ENCODE results near the gene ARPC2.

The ARPC2 gene

DNA sequence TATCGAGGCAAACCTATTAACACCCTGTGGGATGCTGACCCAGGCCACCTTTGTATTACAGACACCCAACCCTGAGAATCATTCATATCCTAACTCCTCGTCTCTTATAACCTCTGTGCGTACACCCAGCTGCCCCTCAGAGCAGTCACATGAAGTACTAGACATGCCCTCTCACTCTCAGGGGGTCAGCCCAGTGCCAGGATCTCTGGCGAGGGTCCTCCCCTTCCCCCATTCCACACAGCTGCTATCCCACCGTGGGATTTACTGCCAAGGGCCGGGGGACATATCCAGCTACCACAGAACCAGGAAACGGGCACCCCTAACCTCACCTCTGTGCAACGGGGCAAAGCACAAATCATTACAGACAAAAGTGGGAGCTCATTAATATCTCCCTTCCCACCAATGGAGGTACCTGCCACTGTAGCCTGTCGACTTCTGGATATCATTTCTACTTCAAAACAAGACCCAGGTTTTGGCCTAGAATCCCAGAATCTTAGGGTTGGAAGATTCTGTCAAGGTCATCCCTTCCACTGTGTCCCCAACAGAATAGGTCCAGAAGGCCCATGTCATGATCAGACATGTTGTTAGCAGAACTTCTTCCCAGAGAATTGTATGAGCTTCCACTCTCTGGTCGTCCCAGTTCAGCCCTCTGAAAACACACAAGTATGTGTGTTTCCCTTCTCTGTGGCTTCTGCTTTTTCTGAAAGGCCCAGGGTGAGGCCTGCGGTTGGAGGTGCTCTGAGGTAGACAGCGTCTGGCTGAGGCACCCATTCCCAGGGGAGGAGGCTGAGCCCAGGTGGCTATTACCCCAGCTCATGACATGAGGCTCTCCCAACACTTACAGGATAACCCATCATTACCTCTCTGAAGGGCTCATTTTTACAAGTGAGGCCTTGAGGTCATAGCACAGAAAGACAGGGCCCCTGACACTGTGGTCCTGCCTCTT, 73.6 kb downstream of the ARPC2 start:
- DNase-seq (ENCODE audit: low read depth): no peak

DNA sequence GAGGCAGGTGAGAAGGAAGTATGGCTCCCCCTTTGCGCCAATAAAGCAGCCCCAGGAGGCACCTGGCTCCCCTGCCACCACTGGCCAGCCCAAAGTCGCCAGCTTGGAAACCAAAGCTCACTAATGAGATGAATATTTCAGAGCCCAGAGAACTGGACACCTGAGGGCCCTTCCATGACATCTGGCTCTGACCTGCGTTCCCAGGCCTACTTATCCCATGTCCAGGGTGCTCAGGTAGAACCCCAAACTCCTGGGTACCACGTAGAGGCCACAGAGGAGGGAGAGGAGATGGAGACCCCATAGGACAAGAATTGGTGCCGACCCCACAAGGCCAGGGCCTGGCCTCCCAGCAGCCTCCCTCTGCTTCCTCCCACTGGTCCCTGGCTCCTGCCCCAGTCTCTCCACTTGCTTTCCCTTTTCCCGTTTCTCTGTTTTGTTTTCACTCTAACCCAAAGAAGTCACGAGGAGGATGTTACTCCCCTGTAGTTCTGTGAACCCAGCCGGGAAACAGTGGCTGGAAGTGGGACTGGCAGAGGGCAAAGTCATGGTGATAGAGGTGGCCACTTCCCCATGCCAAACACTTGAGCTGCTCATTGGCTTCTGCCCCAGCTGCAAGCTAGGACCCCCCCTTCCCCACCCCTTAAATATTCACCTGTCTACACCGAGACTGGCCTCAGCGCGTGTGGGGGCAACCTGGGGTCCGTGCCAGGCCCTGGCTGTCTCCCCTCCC, 74.5 kb downstream of the ARPC2 start:
- DNase-seq (ENCODE audit: low read depth): no peak

DNA sequence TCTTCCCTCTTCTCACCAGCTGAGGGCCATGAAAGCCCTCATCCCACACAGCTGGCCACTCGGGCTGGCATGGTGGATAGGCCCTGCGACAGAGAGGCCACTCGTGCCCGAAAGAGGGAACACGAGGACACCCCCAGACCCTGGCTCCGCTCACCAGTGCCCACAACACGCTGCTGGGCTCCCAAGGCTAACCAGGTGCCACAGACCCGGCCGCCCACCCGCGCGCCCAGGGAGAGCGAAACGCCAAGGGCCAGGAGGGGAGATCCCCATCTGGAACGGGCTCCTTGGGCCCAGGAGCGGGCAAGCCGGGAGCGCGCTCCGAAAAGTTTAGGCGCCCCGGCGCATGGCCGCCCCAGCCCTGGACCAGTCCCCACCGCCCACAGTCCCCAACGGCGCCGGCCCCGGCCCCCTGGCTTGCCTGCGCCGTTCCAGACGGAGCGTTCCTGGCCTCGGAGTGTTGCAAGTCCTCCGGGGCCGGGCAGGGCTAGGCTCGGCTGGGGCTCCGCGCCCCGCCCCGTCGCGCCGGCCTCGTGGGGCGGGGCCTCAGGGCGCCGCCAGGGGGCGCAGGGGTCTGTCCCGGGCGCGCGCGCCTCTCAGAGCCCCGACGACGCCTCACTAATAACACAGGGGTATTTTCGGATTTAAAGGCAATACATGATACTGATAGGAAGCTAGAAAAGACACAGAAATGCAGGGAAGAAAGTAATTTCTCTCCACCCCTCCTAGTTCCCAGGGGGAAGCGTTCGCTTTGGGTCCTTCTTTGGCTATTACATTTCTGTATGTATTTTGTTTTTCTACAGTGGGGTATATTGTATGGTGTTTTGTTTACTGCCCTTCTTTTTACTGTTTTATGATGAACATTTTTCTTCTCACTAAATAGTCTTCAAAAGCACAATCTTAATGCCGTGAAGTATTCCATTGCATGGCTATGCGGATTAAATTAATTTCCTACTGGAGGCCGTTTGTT, 75.3 kb downstream of the ARPC2 start, which contains the start of gene TMBIM1:
Gene TMBIM1, minus strand, starts transcription at position 456 of the 967 bp plus-strand sequence. CDS start 10,362 bp downstream, outside the sequence.
- DNase-seq (ENCODE audit: low read depth): no peak

DNA sequence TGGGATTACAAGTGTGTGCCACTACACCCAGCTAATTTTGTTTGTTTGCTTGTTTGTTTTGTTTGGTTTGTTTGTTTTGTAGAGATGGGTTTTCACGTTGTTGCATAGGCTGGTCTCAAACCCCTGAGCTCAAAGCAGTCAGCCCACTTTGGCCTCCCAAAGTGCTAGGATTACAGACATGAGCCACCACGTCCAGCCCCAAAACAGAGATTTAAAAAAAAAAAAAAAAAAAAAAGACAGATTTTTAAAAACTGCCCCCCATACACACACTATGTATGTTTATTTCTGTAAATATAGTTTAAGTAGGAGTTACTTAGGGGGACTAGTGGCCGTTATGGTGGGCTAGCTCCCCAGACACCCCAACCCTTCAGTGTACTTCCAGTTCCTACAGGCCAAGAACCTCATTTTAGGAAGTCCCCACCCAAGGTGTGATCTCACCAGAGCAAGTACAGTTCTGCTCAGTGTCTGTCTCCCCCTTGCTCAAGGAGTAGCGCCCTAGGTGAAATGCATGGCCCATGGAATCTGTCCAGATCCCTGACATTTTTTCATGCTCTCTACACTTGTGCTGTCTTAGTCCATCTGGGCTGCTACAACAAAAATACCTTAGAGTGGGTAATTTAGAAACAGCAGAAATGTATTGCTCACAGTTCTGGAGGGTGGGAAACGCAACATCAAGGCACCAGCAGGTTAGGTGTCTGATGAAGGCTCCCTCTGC, 76.9 kb downstream of the ARPC2 start:
- no peak for DNase-seq (ENCODE audit: low read depth)

DNA sequence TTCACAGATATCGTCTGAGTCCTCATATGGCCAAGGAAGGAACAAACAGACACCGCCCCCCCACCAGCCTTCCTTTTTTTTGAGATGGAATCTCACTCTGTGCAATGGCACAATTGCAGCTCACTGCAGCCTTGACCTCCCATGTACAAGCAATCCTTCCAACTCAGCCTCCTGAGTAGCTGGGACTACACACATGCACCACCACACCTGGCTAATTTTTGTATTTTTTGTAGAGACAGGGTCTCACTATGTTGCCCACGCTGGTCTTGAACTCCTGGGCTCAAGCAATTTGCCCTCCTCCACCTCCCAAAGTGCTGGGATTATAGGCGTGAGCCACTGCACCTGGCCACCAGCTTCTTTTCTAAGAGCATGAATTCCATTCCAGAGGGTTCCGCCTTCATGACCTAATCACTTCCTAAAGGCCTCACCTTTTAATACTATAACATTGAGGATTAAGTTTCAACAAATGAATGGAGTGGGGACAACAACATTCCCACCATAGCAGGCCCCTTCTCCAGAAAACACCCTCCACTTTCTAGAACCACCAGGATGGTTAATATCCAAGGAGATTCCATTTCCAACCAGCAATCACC, 77.5 kb downstream of the ARPC2 start:
- DNase-seq (ENCODE audit: low read depth): no peak

DNA sequence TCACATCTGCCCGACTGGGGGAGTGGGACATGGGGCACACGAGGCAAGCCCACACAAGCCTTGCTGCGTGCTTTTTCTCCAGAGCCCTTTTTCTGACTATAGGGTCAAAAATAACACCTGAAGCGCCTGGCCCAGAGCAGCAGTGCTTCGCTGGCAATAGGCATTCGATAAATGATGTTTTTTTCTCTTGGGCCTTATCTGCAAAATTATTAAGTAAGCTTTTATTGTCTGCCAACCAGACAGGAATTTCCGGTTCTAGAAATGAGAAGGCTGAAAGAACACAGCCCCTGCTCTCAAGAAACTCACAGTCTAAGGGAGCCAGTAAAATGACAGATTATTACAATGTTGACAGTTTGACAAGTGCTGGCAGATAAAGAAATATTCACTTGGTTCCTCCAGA, 78.0 kb downstream of the ARPC2 start:
- DNase-seq (ENCODE audit: low read depth): no peak

DNA sequence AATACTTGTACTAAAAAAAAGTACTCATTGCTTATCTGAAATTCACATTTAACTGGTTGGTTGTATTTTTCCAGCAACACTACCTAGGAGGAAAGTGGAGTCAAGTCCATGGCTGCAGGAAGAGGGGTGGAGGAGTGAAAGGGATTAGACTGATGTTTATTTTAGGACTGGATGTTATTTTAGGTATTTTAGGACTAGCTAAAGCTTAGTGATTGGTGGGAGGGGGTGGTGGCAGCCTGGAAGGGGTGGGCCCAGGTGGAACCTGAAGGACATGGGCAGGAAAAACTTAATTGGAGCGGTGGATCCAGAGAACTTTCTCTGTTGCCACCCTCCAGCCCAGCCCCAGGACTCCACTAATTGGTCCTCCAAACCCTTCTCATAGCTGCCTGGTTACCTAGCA, 79.2 kb downstream of the ARPC2 start:
- no peak for DNase-seq (ENCODE audit: low read depth)

DNA sequence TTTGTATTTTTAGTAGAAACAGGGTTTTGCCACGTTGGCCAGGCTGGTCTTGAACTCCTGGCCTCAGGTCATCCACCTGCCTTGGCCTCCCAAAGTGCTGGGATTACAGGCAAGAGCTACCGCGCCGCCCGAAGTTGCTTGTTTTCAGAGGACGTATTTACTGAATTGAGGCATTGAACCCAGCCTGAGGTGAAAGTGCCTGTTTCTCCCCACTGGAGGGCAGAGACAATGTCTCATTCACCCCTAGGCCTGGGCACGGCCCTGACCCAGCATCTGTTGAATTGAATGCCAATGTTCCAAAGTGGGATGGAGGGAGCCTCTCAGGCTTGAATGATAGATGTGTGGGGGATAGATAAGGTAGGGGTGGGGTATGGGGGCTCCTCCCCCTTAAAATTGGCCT, 79.9 kb downstream of the ARPC2 start:
- DNase-seq (ENCODE audit: low read depth): no peak

DNA sequence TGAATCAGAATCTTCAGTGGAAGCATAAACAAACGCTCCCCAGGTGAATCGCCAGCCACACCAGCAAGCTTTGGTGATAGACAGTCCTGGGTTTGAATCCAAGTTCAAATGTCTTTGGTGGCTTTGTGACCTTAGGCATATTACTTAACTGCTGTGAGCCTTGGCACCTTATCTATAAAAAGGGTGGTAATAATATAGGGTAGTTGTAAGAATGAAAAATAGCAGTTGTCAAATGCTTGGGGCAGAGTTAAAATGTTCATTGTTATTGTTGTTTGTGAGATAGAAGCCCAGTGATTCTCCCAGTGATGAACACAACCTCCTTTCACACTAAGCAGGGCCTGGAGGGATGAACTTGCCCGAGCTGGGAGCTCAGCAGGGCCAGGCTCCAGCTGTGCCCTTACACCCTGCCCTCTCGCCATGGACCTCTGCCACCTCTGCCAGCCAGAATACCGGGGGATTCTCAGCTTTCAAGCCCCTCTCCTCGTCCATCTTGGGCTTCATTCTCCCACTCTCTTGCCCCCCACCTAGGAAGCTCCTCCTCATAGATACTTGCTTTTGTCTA, 81.4 kb downstream of the ARPC2 start:
- DNase-seq (ENCODE audit: low read depth): no peak

DNA sequence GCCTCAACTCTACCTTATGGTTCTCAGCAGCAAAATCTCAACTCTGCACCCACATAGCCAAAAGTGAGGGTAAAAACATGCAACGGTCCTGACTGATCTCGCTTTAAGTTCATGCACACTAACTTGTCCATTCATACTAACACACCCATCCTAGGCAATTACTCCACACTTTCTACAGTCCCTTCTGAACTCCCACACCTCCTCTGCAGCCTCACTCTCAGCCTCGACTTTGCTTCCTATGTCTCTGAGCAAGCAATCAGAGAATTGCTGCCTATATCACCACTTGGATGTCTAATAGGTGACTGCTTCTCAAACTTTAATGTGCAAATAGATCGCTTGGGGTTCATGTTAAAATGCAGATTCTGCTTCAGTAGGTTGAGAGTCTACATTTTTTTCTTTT, 83.2 kb downstream of the ARPC2 start:
- DNase-seq (ENCODE audit: low read depth): no peak

DNA sequence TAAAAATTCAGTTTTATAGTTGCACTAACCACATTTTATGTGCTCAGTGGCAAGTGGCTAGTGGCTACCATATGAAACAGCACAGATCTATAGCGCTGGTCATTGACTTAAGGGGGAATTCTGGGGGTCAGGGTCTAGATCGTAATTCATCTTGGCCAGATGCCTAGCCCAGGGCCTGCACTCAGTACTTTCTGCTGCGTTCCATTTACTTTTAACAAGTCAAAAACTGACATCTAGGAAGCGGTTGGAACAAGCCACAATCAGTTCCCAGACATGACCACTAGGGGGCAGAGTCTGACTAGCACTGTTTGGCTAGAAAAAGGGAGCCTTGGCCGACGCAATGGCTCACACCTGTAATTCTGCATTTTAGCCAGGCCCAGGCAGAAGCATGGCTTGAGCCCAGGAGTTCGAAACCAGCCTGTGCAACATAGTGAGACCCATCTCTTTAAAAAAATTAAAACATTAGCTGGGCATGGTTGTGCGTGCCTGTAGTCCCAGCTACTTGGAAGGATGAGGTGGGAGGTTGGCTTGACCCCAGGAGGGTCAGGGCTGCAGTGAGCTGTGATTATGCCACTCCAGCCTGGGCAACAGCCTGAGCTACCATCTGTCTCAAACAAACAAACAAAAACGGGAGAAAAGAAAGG, 84.3 kb downstream of the ARPC2 start:
- DNase-seq (ENCODE audit: low read depth): peak; percentile 73
